D721Med (cell line): ENCODE data around the gene ACAA2.

Experiments used
- DNase-seq: peaks from one replicate; pipeline ENCODE4 v3.0.0; 2011; ENCODE audit warnings: low spot score; ENCODE audit not compliant: insufficient read length
- FAIRE-seq: peaks from 2 replicates; lab custom pipeline; 2011; peaks lifted over from hg19 to GRCh38; lab: Jason Lieb, UNC
- CTCF ChIP-seq: IDR thresholded peaks from 2 replicates; pipeline ENCODE4 v1.5.1; 2012; ENCODE audit warnings: mild to moderate bottlenecking, control low read depth; ENCODE audit not compliant: insufficient read depth; ENCODE audit errors: missing control alignments

ACAA2 gene

GRCh38 chr18:49827996-49828395 is 14.7 kb upstream of the ACAA2 start:
- no peak for TF ChIP-seq CTCF
- DNase-seq (no peak), FAIRE-seq (no peak)

GRCh38 chr18:49819823-49820671 is 6.7 kb upstream of the ACAA2 start:
- no peak for TF ChIP-seq CTCF
- no peak for FAIRE-seq
- no peak for DNase-seq

- TF ChIP-seq CTCF = no peak
- no peak for FAIRE-seq
Observed at GRCh38 chr18:49819071-49819662, 5.8 kb upstream of the ACAA2 start.

GRCh38 chr18:49817947-49818346 is 4.6 kb upstream of the ACAA2 start:
- DNase-seq (no peak), FAIRE-seq (no peak)
- no peak for TF ChIP-seq CTCF

More at GRCh38 chr18:49819071-49819662, 5.8 kb upstream of the ACAA2 start:
- DNase-seq = no peak

- no peak for TF ChIP-seq CTCF
- DNase-seq (no peak), FAIRE-seq (no peak)
Observed at GRCh38 chr18:49815927-49816326, 2.6 kb upstream of the ACAA2 start.

- no peak for TF ChIP-seq CTCF
- DNase-seq (no peak), FAIRE-seq (no peak)
Observed at GRCh38 chr18:49814147-49814499, 790 bp upstream of the ACAA2 start.

GRCh38 chr18:49813069-49813318 is 339 bp downstream of the ACAA2 start:
- no peak for DNase-seq

More at GRCh38 chr18:49813069-49813318, 339 bp downstream of the ACAA2 start:
- no peak for TF ChIP-seq CTCF
- FAIRE-seq = no peak
